HG03060 (cell line): ENCODE measurements around the gene DLK2.

ENCODE experiments used
- ATAC-seq: cut with Tn5 transposase; IDR thresholded peaks from one replicate; pipeline ENCODE4 v1.9.1; 2021; ENCODE audit warnings: low read depth, moderate number of reproducible peaks; ENCODE audit not compliant: unreplicated experiment

The DLK2 gene

DNA sequence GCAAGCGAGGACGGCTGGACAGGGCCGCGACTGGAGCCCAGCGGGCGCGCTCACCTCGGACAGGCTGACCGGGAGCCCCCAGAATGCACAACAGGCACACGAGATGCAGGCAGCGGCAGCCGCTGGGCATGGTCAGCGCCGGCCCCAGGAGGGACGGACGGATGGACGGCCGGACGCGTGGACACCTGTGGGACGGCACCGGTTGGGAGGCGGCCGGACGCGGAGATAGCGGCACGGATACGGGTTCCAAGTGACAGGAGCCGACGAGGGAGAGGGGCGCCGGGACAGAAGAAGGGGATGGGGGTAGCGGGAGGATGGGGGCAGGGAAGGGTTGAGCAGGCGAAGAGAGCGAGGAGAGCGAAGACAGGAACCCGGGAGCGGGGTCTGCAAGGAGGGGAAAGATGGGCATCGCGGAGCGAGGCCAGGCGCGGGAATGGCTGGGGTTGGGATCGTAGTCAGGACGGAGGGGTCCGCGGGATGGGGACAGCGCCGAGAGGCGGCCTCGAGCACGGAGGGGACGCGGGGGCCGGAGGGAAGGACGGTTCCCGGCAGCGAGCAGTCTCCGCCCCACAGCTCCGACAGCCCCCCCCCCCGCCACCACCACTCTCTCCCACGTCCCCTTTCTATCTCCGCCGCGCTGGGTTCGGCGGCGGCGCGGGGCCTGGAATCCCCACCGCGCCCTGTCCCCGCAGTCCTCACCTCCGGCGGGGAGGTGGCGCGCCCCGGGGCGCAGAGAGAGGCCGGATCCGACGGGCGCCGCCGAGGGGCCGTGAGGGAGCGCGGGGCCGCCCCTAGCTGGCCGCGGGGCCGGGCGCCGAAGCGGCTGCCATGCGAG is 435 bp downstream of the DLK2 start:
- ATAC-seq: no peak

DNA sequence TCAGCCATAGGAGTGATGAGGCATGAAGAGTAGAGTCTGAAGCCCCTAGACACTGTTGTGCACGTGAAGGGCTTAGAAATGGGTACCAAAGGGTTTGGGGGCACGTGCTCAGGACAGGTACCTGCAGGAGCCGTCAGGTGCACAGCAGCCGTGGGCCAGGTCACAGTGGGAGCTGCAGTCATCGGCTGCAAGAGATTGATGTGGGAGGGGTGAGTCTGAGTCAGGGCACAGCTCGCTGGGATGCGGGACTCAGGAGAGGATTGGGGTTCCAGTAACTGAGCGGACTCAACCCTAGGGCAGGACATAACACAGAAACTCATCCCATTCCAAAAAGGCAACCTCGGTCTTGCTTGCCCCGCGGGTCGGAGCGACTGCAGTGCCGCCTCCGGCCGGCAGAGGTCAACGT is 1.1 kb downstream of the DLK2 start:
- no peak for ATAC-seq

DNA sequence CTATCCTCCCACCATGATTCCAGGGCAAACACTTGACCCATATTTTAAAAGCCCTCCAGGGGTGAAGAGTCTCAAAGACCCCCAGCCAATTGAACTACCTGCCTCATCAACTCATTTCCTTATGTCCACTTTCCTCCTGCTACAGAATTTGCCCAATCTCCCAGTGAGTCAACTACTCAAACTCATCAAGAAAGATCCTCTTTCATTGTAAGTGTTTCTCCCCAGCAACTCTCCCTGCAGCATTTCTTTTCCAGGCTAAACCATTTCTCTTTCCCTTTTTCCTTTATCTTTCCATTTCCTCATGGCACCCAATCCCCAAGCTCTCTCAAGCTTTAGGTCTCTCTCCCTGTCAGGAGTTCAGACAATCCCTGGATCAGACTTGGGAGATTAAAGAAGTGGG is 1.5 kb downstream of the DLK2 start:
- no peak for ATAC-seq

DNA sequence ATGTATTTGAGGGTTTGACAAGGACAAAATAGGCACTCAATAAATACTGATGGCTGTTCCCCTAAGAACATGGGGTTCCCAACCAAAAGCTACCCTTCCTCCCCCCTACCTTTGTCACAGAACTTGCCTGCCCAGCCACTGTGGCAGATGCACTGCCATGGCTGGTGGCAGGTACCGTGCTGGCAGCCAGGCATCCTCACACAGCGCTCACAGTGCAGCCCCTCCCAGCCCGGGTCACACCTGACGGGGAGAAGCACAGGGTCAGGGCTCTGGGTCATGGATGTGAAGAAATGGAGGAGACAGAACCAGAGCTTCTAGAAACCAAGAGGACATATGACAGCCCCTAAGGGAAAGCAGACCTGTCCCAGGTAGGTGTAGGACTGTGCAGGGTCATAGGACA is 2.5 kb downstream of the DLK2 start:
- ATAC-seq: no peak

DNA sequence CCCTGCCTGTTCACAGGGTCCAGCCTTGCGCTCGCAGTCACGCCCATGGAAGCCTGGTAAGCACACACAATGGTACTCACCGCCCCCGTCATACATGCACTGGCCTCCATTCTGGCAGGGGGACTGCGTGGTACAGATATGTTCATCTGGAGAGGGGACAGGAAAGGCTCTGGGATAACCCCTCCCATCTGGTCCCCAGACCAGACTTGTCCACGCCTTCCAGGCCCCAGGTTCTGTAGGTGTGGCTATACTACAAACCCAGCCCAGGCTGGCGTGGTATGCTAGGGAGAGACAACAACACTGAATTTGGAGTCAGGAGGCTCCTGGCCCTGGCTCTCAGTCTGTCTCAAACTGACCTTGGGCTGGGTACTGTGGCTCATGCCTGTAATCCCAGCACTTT is 3.4 kb downstream of the DLK2 start:
- ATAC-seq: no peak

DNA sequence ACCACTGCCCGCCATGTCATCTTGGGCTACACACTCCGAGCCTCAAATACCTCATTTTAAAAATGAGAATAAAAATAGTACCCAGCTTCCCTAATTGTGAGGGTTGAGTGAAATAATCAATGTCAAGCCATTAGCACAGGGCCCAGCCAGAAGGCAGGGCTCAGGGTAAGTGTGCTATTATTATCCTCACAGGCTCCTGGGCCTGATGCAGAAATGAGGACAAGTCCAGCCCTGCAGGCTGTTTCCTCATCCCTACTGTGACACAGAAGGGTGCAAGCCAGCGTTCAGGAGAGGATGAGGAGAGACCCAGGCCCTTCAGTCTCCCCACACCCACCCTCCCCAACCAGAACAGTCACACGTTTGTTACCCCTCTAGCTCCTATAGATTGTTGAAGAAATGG is 4.0 kb downstream of the DLK2 start:
- no peak for ATAC-seq

DNA sequence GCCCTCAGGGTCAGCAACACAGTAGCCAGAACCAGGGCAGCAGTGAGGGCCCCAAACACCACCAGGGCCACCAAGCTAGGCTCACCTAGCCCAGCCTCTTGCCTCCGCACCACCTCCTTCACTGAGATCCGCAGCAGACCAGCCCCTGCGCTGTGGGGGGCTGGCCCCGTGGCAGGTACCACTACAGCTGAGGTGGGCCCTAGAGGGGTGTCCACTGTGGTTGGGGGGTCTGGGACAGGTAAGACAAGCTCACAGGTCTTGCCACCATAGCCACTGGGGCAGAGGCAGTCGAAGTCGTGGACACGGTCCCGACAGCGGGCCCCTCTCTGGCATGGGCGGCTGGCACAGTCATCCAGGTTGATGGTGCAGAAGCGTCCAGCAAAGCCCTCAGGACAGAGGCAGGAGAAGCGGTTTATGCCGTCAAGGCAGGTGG is 4.6 kb downstream of the DLK2 start:
- ATAC-seq: no peak

DNA sequence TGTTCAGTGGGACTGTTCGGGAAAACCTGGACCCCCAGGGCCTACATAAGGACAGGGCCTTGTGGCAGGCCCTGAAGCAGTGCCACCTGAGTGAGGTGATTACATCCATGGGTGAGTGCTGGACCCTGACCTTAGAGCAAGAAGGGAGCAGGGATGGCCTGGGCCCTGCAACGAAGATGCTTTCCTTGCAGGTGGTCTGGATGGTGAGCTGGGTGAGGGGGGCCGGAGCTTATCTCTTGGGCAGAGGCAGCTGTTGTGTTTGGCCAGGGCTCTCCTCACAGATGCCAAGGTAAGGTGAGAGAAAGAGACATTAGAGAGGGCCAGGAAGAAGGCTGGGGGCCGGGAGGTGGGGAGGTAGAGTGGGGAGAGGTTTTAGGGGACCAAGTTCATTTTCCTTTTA is 6.4 kb downstream of the DLK2 start:
- ATAC-seq: no peak

DNA sequence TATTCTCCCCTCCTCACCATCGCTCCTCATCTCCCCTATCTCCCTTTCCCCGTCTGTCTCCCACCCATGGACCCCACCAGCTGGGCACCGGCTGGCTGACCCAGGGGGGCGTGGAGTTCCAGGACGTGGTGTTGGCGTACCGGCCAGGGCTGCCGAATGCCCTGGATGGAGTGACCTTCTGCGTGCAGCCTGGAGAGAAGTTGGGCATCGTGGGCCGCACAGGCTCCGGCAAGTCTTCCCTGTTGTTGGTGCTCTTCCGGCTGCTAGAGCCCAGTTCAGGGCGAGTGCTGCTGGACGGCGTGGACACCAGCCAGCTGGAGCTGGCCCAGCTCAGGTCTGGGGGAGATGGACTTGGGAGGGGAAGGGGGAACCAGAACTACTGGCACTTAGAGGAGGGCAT is 7.7 kb downstream of the DLK2 start:
- ATAC-seq: no peak

DNA sequence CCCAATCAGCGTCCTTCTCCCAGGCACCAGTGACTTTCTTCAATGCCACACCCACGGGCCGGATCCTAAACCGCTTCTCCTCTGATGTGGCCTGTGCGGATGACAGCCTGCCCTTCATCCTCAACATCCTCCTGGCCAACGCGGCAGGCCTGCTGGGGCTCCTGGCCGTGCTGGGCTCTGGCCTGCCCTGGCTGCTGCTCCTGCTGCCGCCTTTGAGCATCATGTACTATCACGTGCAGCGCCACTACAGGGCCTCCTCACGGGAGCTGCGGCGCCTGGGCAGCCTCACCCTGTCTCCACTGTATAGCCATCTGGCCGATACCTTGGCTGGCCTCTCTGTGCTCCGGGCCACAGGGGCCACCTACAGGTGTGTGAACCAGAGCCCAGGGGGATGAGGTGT is 9.8 kb downstream of the DLK2 start:
- ATAC-seq: no peak

DNA sequence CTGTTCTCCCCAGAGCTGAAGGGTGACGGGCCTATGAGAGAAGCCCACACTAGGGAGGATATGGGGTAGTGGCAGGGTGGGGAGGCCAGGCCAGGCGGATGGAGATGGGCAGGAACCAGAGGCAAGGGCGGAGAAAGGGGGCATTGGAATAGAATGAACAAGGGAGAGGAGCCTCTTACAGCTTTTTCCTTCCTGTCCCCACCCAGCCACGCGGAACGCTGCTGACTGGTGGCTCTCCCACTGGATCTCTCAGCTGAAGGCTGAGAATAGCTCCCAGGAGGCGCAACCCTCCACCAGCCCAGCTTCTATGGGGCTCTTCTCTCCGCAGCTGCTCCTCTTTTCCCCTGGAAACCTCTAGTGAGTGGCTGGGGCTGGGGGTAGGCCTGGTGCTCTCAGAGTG is 10.8 kb downstream of the DLK2 start:
- ATAC-seq: no peak

DNA sequence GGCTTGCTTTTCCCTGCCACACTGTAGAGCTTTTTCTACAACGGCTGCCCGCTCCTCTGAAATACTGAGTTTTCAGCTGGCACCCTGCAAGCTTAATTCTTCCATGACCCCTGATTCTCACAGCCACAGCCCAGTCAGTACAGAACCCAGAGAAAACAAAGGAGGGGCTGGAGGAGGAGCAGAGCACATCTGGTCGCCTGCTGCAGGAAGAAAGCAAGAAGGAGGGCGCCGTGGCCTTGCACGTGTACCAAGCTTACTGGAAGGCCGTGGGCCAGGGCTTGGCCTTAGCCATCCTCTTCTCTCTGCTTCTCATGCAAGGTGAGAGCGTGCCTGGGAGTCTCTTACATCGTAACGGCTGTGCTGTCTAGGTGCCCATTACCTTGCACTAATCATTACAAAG is 11.3 kb downstream of the DLK2 start:
- ATAC-seq: no peak

DNA sequence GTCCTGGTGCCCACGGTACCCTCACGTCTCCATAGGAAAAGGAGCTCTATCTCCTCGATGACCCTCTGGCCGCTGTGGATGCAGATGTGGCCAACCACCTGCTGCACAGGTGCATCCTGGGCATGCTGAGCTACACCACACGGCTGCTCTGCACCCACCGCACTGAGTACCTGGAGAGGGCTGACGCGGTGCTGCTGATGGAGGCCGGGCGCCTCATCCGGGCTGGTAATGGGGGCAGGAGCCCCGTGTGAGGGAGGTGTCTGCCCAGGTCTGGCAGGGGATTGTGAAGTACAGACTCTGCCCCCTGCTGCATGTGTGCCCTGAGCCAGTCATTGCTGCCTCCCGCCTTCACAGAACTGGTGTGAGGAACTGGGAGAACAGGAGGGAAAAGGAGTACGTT is 12.4 kb downstream of the DLK2 start:
- ATAC-seq: no peak

DNA sequence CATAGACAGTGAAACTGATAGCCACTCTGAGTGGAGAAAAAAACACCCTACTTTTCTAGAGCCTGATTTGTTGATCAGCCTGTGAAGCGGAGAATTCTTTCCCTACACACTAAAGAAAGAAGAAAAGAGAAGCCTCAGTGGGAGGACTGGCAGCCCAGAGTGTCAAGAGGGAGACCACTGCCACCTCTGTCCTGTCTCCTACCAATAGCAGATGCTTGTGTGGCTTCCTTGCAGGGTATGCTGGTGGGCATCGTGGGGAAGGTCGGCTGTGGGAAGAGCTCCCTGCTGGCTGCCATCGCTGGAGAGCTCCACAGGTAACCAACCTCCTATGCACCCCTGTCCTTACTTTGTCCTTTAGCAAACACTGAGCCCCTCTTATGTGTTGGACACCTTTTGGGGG is 17.6 kb downstream of the DLK2 start:
- ATAC-seq: no peak

DNA sequence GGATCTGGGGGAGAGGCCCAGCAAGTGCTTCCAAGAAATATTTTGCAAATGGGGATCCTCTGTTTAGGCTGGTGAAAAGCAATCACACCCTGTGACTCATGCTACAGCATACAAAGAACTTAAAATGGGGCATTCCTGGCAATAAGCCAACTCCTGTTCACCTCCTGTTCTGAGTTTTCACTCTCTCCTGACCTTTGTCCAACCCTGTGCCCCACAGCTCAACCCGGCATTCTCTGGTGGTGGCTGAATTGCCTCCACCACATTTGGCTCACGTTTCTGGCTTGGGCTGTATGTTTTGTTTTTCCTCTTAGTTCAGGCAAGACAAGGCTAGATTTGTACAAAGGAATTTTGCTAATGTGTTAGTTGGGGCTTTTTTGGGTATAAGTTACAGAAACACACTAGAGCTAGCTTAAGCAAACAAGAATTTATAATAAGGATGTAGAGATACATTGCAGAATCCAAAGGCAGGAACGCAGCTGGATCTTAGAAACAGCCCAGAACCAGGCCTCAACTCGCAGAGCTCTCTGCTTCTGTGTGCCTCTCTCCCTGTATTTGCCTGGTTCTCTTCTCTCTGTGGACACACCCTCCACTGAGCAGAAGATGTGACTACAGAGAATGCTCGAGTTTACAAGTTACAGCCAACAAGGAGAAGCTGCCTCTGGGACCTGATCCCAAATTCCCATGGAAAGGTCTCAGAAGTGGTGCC is 18.6 kb downstream of the DLK2 start:
- ATAC-seq: no peak

DNA sequence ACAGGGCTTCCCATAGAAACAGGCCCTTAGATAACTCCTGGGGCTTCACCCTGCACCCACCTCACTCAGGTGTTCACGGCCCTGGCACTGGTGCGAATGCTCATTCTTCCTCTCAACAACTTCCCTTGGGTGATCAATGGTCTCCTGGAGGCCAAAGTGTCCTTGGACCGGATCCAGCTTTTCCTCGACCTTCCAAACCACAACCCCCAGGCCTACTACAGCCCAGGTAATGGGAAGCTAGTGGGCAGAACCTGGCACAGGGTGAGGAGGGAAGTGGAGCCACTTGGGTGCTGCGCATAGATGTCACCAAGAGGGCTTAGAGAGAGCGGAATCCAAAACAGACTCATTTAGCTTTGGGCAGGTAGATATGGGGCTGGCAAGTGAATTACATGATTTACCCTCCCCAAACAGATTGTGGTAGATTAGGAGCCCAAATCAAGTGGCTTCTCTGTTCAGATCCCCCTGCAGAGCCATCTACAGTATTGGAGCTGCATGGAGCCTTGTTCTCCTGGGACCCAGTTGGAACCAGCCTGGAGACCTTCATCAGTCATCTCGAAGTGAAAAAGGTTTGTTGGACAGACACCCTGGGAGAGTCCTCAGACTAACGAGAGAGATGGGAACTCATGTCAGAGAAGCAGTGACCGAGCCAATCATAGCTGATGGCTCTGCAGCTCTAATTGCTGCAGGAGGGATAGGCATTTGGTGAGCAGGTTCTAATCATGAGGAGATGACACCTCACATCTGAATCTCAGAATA is 19.5 kb downstream of the DLK2 start:
- ATAC-seq: no peak

DNA sequence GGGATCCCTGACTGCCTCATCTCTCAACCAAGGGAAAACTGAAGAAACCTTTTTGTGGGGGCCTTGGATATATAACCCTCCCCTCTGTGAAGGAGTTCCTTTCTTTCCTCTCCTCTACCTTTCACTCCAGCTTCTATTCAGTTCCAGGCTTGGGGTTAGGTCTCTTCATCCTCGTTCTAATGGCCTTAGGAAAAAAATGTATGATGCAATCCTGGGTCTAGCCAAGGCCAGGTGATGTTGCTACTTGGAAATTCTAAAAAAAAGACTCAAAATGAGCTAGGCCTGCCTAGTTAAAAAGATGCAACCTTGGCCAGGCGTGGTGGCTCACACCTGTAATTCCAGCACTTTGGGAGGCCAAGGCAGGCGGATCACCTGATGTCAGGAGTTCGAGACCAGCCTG is 20.4 kb downstream of the DLK2 start:
- no peak for ATAC-seq

DNA sequence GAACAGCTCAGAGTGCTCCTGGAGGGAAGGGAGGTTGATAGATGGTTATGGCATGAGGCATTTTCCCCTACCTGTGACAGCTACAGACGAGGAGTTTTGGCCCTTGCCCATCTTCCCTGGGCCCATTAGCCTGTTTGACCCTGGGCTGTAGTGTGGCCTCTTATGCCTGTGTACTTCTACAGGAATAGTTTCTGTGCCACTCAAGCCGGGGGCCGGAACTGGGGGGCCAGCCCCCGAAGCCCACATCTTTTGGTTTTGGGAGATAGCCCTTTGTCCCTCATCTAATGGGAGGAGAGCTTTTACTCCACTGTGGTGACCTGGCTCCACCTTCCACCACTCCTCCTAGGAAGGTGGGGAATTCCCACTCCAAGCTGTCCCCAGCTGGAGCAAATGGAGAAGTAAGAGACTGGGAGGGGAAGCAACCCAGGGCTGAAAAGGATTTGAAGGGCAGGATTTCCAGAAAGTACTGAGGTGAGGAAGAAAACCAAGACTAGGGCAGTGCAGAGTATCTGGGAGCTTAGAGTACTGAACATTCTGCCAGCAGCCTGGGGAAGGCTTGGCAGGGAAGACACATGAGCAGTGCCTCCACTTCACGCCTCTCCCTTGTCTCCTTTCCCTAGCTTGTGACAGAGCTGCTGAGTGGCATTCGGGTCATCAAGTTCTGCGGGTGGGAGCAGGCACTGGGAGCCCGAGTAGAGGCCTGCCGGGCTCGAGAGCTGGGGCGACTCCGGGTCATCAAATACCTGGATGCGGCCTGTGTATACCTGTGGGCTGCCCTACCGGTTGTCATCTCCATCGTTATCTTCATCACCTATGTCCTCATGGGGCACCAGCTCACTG is 21.1 kb downstream of the DLK2 start:
- ATAC-seq: no peak

DNA sequence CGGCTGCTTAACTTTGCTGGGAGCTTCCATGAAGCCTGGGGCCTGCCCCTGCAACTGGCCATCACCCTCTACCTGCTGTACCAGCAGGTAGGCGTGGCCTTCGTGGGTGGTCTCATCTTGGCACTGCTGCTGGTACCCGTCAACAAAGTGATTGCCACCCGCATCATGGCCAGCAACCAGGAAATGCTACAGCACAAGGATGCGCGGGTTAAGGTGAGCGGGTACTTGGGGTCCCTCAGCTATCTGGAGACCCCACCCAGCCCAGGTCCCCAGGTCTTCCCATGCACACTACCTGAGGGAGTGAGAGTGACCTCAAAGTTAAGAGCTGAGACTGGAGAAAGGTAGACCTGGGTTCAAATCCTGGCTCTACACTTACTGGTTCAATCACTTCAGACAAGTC is 22.2 kb downstream of the DLK2 start:
- no peak for ATAC-seq
